Endothelial cell of umbilical vein (primary cell): ENCODE measurements around the gene RAB28.

Source experiments
- EZH2 ChIP-seq: IDR thresholded peaks from 2 replicates; pipeline ENCODE4 v1.6.1; 2012; ENCODE audit warnings: borderline replicate concordance, low read depth, mild to moderate bottlenecking, moderate library complexity, low read length, inconsistent platforms; ENCODE audit not compliant: severe bottlenecking
- FOS ChIP-seq: IDR thresholded peaks from 2 replicates; pipeline ENCODE4 v1.6.1; 2011; ENCODE audit warnings: mild to moderate bottlenecking, low read length, moderate library complexity, borderline replicate concordance; ENCODE audit not compliant: insufficient read depth
- GATA2 ChIP-seq: IDR thresholded peaks from 2 replicates; pipeline ENCODE4 v1.7.0; 2011; ENCODE audit warnings: low read depth, mild to moderate bottlenecking, moderate library complexity, mixed read lengths, low read length; ENCODE audit not compliant: insufficient read length, insufficient read depth
- JUN ChIP-seq: IDR thresholded peaks from 2 replicates; pipeline ENCODE4 v1.6.1; 2011; ENCODE audit warnings: borderline replicate concordance, low read depth; ENCODE audit not compliant: insufficient read length, insufficient read depth
- MYC ChIP-seq: IDR thresholded peaks from one replicate; pipeline ENCODE4 v1.6.1; 2011; ENCODE audit warnings: mild to moderate bottlenecking, low read depth, low read length
- POLR2A ChIP-seq: IDR thresholded peaks from 2 replicates; pipeline ENCODE4 v1.6.1; 2012; ENCODE audit warnings: low read depth, mild to moderate bottlenecking, control low read depth, low read length
- POLR2AphosphoS5 ChIP-seq: IDR thresholded peaks from 2 replicates; pipeline ENCODE4 v1.6.1; 2012; ENCODE audit warnings: low read depth, mild to moderate bottlenecking, control low read depth, low read length, moderate library complexity; ENCODE audit not compliant: insufficient read depth
- TF ChIP-seq, protein P1 (sequence below), 2 donors: IDR thresholded peaks; 1 replicate in 1 of 2; 2 replicates in 1 of 2; pipeline ENCODE4 v1.5.1; 2011; ENCODE audit warnings: low read length in 2 of 2, mild to moderate bottlenecking in 2 of 2, moderate library complexity in 2 of 2, control low read depth in 1 of 2, inconsistent platforms in 1 of 2, low read depth in 1 of 2; ENCODE audit not compliant: insufficient read depth in 1 of 2; ENCODE audit errors: extremely low read depth in 1 of 2
- TF ChIP-seq, protein P2 (sequence below): IDR thresholded peaks from 2 replicates; pipeline ENCODE4 v1.6.1; 2011; ENCODE audit not compliant: insufficient read depth, insufficient read length

DNA sequence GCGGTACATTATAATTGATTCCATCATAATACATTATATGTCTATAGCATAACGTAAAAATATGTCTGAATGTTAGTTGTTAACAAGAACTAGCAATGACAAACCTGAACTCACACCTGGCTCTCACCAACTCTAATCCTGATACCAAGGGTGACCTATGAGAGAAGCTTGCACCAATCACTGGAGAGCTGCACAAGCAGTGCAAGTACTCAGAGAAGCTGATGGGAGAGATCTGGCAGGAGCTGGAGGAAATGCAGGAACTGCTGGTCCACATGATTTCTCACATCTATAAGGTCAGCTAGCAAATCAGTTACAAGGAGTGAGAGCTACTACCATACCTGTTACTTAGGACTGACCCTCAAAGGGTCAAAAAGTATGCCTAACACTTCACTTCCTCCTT, 74.8 kb downstream of the RAB28 start:
- TF ChIP-seq, protein P1, sequence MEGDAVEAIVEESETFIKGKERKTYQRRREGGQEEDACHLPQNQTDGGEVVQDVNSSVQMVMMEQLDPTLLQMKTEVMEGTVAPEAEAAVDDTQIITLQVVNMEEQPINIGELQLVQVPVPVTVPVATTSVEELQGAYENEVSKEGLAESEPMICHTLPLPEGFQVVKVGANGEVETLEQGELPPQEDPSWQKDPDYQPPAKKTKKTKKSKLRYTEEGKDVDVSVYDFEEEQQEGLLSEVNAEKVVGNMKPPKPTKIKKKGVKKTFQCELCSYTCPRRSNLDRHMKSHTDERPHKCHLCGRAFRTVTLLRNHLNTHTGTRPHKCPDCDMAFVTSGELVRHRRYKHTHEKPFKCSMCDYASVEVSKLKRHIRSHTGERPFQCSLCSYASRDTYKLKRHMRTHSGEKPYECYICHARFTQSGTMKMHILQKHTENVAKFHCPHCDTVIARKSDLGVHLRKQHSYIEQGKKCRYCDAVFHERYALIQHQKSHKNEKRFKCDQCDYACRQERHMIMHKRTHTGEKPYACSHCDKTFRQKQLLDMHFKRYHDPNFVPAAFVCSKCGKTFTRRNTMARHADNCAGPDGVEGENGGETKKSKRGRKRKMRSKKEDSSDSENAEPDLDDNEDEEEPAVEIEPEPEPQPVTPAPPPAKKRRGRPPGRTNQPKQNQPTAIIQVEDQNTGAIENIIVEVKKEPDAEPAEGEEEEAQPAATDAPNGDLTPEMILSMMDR (IDR thresholded peaks at IDR 0.05; ENCODE audit: extremely low read depth in 1 of 2, insufficient read depth in 1 of 2, low read depth in 1 of 2, low read length in 2 of 2) = no peak
- TF ChIP-seq EZH2 = no peak
- no peak for TF ChIP-seq POLR2AphosphoS5
- no peak for TF ChIP-seq POLR2A
- TF ChIP-seq, protein P2, sequence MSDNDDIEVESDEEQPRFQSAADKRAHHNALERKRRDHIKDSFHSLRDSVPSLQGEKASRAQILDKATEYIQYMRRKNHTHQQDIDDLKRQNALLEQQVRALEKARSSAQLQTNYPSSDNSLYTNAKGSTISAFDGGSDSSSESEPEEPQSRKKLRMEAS = no peak
- no peak for TF ChIP-seq JUN
- no peak for TF ChIP-seq GATA2
- TF ChIP-seq FOS = no peak
- TF ChIP-seq MYC = no peak
